Anterior cingulate cortex (tissue), 58 donors: ENCODE data around the gene GPD2.
A peak's percentile ranks its signal among the peaks of the same experiment; 100 is the strongest.
"Not testable (repeated sequence)": the region's sequence is repeated elsewhere in the genome, so short reads cannot be mapped to it uniquely, and the experiment has no call there.

ENCODE experiments used
- DNase-seq, 58 donors: peaks; one replicate each; lab custom pipeline; 2025; lab: John Stamatoyannopoulos, UW

Gene GPD2

GRCh38 chr2:156517419-156517818 lies 81.2 kb downstream of the GPD2 start:
- no peak for DNase-seq

- no peak for DNase-seq
Observed at GRCh38 chr2:156518138-156518537, 82.0 kb downstream of the GPD2 start.

- no peak for DNase-seq
Observed at GRCh38 chr2:156522864-156523440, 86.8 kb downstream of the GPD2 start.

- DNase-seq: no peak
Observed at GRCh38 chr2:156526950-156527636, 90.9 kb downstream of the GPD2 start.

- DNase-seq: not testable (repeated sequence)
Observed at GRCh38 chr2:156528583-156528982, 92.4 kb downstream of the GPD2 start.

GRCh38 chr2:156532989-156533388 lies 96.8 kb downstream of the GPD2 start:
- DNase-seq: no peak

- DNase-seq: no peak
Observed at GRCh38 chr2:156536534-156536933, 100.4 kb downstream of the GPD2 start.

DNA sequence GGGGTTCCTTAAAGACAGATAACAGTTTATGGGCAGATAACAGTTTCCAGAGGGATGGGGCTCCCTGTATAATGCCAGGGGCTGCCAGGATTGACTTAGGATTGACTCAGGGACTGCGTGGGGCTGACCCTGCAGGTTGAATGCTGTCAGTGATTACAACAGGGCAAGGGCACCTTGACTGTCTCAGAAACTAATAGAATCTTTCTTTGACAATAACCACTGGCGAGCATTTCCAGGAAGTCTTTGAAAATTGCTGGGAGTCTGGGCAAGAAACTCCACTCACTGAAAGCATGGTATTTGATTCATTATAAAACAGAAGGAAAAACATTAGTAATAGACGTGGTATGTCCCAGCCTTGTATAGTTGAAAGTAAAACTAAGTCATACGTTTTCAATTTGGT lies 101.0 kb downstream of the GPD2 start:
- peak in 2 of 58 donors; percentile 15 to 33 for DNase-seq

DNA sequence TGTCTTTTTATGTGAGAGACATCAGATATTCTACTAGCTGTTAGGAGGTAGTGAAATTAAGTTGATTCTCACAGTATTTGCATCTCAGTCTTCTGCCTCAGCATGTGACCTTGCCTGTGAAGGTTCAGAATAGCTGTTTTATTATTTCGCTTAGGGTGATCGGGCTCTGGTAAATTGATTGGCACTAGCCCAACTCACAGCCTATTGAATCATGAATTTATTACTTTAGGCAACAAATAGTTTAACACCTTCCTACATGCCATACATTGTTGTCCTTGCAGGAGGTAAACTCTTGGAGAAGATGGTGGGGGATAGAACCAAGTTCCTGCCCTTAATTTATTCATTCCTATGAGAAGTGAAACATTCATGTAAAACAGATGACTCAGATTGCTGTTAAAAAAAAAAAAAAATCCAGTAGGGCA lies 101.9 kb downstream of the GPD2 start:
- DNase-seq: no peak

GRCh38 chr2:156539086-156539860 lies 103.1 kb downstream of the GPD2 start:
- no peak for DNase-seq

DNA sequence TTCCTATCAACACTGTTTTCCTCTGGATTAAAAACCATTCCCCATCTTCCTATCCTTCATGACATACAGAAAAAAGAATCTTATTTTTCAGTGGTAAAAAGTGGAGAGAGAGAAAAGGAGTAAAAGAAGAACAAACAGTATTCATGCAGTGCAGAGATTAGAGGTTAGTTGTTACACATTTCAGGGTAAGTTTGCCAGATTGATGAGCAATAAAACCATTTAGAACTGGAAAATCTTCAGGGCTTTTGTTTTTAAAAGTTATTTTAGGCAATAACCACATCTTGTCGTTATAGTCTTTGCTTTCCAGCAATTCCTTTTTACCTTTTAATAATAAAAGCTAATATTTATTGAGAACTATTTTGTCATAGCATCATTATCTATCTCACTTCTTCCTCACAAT lies 104.5 kb downstream of the GPD2 start:
- no peak for DNase-seq

- no peak for DNase-seq
Observed at GRCh38 chr2:156541229-156541628, 105.0 kb downstream of the GPD2 start.

- DNase-seq: no peak
Observed at GRCh38 chr2:156541706-156542105, 105.5 kb downstream of the GPD2 start.

DNA sequence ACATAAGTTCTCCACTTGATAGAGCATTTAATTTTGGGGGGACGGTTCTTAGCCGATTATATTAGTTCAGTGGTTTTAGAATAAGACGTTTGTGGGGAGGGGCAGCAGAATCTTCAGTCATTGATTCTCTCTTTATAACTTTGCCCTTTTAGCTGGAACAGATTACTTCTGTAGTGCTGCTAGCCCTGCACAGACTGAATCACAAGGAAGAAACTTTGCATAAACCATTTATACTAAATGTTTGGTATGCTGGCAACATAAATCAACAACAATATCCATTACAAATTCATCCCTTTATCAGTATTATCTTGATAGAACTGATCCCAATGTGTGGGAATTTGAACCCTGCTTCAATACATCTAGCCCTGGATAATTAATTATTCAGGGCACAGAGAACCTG lies 112.2 kb downstream of the GPD2 start:
- no peak for DNase-seq

GRCh38 chr2:156553714-156554442 lies 117.7 kb downstream of the GPD2 start:
- no peak for DNase-seq

DNA sequence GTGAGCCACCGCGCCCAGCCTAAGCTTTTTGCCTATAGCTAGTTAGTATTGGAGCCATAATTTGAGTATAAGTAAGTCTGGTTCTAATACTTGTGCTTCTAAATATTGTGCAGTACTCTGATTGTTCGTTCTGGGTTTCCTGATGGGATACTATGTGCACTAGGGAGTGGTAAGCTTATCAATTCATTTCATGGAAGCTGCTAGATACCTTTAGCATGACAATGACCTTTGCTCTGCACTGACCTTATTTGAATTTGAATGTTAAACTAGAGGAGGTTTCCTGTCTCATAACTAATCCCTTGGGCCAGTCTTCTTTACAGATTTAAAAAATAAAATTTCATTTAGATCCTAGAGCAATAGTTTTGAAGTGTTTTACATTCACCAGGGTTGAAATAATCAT lies 125.1 kb downstream of the GPD2 start:
- DNase-seq: no peak

DNA sequence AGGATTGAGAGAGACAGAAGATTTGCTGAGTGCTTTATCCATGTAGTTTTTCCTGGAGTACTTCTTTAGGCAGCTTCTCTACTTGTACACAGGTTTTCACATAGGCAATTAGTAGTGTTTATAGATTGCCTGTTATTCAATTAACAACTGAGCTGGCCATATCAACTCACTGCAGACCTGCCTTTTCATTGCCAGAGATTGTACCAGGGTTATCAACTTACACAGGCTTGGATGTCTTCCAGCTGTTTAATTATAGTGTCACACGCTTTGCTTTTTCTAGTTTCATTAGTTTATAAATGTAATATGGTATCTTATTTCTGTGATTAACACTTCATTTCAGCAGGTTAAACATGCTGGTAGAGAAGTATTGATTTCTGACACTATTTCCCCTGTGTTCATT lies 125.9 kb downstream of the GPD2 start:
- no peak for DNase-seq

DNA sequence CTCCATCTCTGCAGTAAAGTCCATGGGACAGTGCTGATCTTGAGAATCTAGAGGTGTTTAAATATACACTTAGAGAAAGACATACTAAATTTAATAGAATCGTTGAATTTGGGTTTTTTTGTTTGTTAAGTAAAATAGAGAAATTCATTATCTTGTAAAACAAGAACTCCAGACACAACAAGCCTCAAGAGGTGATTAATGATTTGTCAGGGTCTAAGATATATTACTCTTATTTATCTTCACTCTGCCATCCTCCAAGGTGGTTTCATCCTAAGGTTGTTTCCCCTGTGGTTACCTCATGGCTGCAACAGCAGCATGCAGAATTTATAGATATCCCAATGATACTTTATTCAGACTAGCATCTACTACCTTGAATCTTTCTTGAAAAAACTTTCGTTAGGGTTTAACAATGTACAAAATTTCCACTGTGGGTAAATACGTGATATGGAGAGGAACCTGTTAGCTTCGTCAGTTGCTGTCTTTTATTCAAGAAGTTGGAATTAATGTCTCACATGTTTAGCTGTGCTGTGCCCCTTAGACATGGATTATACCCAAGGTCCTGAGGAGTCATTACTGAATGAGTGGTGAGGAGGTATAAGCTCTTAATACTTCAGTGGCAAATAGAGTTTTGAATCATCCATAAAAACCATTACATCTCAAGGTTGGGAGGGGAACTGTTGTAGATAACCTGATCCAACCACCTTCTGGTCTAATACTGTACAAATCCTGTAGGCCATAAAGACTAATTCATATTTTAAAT lies 128.0 kb downstream of the GPD2 start:
- no peak for DNase-seq

GRCh38 chr2:156565066-156565710 lies 129.0 kb downstream of the GPD2 start:
- DNase-seq: no peak

DNA sequence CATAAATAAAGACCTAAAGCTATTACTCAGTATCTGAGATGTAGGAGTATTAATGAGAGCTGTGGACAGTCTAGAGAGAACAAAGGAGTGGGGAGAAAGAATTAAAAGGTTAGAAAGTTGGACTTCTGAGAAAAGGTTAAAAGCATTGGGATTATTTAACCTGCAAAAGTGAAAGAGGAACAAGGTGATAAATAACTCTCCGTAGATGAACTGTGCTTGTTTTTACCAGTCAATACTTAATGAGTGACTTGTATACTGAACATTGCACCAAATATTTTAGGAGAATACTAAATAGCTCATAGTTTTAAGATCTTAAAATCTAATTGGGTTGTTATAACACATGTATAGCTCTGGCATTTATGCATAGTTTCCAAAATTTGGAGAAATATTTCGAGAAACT lies 137.5 kb downstream of the GPD2 start:
- DNase-seq: no peak
